K562 (cell line): ENCODE measurements around the gene SMAD1. TPM values are rescaled to one million over a fixed set of nuclear protein-coding genes. Genes with fewer than 3 reads are reported as not detected.

ENCODE experiments used
- IFI16 ChIP-seq: fragments of 250-450 bp; sonication (Bioruptor Pico); IDR thresholded peaks from 2 replicates; pipeline ENCODE4 v2.1.2; 2022; ENCODE audit warnings: mild to moderate bottlenecking, inconsistent platforms
- IRF2 ChIP-seq: sonication (generic); formaldehyde crosslinking; IDR thresholded peaks from 2 replicates; pipeline ENCODE4 v1.8.1; 2022; ENCODE audit warnings: mild to moderate bottlenecking, missing genetic modification reagents
- RAD51 ChIP-seq: fragments of 450-650 bp; IDR thresholded peaks from 2 replicates; pipeline ENCODE4 v1.7.1; 2016; ENCODE audit warnings: low read depth, mild to moderate bottlenecking, borderline replicate concordance
- RBM34 ChIP-seq: fragments of 200-400 bp; formaldehyde crosslinking; IDR thresholded peaks from 2 replicates; pipeline ENCODE4 v1.6.1; 2018; ENCODE audit warnings: low read length, borderline replicate concordance; ENCODE audit not compliant: insufficient read depth
- SRF ChIP-seq, 2 experiments: fragments of 250-450, 450-650 bp in 1 of 2; sonication (Bioruptor Pico) in 1 of 2; sonication (generic) in 1 of 2; formaldehyde crosslinking; IDR thresholded peaks; 2 replicates each; pipeline versions ENCODE4 v1.5.0 to v1.5.1; 2020 to 2022; ENCODE audit warnings: mild to moderate bottlenecking in 1 of 2, missing genetic modification reagents in 1 of 2
- TEAD4 ChIP-seq, 2 experiments: sonication (generic) in 1 of 2; formaldehyde crosslinking in 1 of 2; IDR thresholded peaks; 2 replicates each; pipeline versions ENCODE4 v1.6.1 to v1.8.0; 2012 to 2022; ENCODE audit warnings: borderline replicate concordance in 1 of 2, inconsistent platforms in 1 of 2, low read length in 1 of 2, mild to moderate bottlenecking in 1 of 2, missing genetic modification reagents in 1 of 2
- U2AF2 ChIP-seq: fragments of 200-400 bp; formaldehyde crosslinking; optimal IDR thresholded peaks from 2 replicates; pipeline ENCODE3; 2017; ENCODE audit warnings: low read depth, mild to moderate bottlenecking, low read length
- ZNF316 ChIP-seq: fragments of 450-650 bp; IDR thresholded peaks from 2 replicates; pipeline ENCODE4 v1.6.1; 2016
- polyA plus RNA-seq, 8 experiments: library from polyadenylated mRNA; depleted of rRNA in 4 of 8; stranded (reverse) in 5 of 8; unstranded in 3 of 8; fragments of >200 nt; fragmentation: Nextera tagmentation in 2 of 8; fragmentation: Illumina TruSeq in 1 of 8; extraction: Ambion mirVana in 2 of 8; extraction: Trizol in 1 of 8; gene quantifications; 2 replicates each; pipeline versions ENCODE4 v1.2.1 to v1.2.3, GENCODE V29; 2011 to 2014; ENCODE audit warnings: inconsistent platforms in 1 of 8, missing spikeins in 1 of 8
- total RNA-seq, 7 experiments: library from RNA; depleted of rRNA in 6 of 7; stranded (reverse); fragments of >200 nt in 6 of 7; fragmentation: Illumina TruSeq in 2 of 7; extraction: Trizol in 2 of 7; gene quantifications; 2 replicates each; pipeline versions ENCODE4 v1.2.1 to v1.2.3, GENCODE V29; 2011 to 2021; ENCODE audit warnings: low replicate concordance in 1 of 7
- TF ChIP-seq, protein P1 (sequence below): fragments of 200-600 bp; sonication (generic); IDR thresholded peaks from one replicate; pipeline ENCODE4 v1.6.1; 2012; ENCODE audit warnings: mild to moderate bottlenecking, low read depth, low read length, inconsistent platforms
- TF ChIP-seq, protein P2 (sequence below): fragments of 250-450 bp; sonication (Bioruptor Pico); IDR thresholded peaks from 2 replicates; pipeline ENCODE4 v1.9.0; 2021; ENCODE audit warnings: mild to moderate bottlenecking, inconsistent platforms

SMAD1 gene
- total and polyA plus RNA-seq, 9 of the 15 experiments (the other 6 are each of a cell fraction or from before 2014, with no cell fraction given) = 0.05 to 0.54 (median 0.21) TPM; not detected in 3

- TF ChIP-seq, protein P1, sequence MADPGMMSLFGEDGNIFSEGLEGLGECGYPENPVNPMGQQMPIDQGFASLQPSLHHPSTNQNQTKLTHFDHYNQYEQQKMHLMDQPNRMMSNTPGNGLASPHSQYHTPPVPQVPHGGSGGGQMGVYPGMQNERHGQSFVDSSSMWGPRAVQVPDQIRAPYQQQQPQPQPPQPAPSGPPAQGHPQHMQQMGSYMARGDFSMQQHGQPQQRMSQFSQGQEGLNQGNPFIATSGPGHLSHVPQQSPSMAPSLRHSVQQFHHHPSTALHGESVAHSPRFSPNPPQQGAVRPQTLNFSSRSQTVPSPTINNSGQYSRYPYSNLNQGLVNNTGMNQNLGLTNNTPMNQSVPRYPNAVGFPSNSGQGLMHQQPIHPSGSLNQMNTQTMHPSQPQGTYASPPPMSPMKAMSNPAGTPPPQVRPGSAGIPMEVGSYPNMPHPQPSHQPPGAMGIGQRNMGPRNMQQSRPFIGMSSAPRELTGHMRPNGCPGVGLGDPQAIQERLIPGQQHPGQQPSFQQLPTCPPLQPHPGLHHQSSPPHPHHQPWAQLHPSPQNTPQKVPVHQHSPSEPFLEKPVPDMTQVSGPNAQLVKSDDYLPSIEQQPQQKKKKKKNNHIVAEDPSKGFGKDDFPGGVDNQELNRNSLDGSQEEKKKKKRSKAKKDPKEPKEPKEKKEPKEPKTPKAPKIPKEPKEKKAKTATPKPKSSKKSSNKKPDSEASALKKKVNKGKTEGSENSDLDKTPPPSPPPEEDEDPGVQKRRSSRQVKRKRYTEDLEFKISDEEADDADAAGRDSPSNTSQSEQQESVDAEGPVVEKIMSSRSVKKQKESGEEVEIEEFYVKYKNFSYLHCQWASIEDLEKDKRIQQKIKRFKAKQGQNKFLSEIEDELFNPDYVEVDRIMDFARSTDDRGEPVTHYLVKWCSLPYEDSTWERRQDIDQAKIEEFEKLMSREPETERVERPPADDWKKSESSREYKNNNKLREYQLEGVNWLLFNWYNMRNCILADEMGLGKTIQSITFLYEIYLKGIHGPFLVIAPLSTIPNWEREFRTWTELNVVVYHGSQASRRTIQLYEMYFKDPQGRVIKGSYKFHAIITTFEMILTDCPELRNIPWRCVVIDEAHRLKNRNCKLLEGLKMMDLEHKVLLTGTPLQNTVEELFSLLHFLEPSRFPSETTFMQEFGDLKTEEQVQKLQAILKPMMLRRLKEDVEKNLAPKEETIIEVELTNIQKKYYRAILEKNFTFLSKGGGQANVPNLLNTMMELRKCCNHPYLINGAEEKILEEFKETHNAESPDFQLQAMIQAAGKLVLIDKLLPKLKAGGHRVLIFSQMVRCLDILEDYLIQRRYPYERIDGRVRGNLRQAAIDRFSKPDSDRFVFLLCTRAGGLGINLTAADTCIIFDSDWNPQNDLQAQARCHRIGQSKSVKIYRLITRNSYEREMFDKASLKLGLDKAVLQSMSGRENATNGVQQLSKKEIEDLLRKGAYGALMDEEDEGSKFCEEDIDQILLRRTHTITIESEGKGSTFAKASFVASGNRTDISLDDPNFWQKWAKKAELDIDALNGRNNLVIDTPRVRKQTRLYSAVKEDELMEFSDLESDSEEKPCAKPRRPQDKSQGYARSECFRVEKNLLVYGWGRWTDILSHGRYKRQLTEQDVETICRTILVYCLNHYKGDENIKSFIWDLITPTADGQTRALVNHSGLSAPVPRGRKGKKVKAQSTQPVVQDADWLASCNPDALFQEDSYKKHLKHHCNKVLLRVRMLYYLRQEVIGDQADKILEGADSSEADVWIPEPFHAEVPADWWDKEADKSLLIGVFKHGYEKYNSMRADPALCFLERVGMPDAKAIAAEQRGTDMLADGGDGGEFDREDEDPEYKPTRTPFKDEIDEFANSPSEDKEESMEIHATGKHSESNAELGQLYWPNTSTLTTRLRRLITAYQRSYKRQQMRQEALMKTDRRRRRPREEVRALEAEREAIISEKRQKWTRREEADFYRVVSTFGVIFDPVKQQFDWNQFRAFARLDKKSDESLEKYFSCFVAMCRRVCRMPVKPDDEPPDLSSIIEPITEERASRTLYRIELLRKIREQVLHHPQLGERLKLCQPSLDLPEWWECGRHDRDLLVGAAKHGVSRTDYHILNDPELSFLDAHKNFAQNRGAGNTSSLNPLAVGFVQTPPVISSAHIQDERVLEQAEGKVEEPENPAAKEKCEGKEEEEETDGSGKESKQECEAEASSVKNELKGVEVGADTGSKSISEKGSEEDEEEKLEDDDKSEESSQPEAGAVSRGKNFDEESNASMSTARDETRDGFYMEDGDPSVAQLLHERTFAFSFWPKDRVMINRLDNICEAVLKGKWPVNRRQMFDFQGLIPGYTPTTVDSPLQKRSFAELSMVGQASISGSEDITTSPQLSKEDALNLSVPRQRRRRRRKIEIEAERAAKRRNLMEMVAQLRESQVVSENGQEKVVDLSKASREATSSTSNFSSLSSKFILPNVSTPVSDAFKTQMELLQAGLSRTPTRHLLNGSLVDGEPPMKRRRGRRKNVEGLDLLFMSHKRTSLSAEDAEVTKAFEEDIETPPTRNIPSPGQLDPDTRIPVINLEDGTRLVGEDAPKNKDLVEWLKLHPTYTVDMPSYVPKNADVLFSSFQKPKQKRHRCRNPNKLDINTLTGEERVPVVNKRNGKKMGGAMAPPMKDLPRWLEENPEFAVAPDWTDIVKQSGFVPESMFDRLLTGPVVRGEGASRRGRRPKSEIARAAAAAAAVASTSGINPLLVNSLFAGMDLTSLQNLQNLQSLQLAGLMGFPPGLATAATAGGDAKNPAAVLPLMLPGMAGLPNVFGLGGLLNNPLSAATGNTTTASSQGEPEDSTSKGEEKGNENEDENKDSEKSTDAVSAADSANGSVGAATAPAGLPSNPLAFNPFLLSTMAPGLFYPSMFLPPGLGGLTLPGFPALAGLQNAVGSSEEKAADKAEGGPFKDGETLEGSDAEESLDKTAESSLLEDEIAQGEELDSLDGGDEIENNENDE = no peak
- TF ChIP-seq IFI16 (no peak), U2AF2 (no peak), RAD51 (no peak), RBM34 (no peak), TEAD4 (IDR thresholded peaks at IDR 0.05; ENCODE audit: low read length) (no peak), TEAD4 (CRISPR knock-in tag; IDR thresholded peaks at IDR 0.05; ENCODE audit: borderline replicate concordance) (no peak), IRF2 (CRISPR knock-in tag) (no peak), SRF (CRISPR knock-in tag; IDR thresholded peaks at IDR 0.05) (no peak), ZNF316 (no peak)
- TF ChIP-seq, protein P2, sequence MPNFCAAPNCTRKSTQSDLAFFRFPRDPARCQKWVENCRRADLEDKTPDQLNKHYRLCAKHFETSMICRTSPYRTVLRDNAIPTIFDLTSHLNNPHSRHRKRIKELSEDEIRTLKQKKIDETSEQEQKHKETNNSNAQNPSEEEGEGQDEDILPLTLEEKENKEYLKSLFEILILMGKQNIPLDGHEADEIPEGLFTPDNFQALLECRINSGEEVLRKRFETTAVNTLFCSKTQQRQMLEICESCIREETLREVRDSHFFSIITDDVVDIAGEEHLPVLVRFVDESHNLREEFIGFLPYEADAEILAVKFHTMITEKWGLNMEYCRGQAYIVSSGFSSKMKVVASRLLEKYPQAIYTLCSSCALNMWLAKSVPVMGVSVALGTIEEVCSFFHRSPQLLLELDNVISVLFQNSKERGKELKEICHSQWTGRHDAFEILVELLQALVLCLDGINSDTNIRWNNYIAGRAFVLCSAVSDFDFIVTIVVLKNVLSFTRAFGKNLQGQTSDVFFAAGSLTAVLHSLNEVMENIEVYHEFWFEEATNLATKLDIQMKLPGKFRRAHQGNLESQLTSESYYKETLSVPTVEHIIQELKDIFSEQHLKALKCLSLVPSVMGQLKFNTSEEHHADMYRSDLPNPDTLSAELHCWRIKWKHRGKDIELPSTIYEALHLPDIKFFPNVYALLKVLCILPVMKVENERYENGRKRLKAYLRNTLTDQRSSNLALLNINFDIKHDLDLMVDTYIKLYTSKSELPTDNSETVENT (CRISPR knock-in tag) = no peak
These were observed 51.3 kb downstream of the SMAD1 start (continued) for GRCh38 chr4:145533001-145533400.
